Measurements from ENCODE around the gene LAD1.

DNA sequence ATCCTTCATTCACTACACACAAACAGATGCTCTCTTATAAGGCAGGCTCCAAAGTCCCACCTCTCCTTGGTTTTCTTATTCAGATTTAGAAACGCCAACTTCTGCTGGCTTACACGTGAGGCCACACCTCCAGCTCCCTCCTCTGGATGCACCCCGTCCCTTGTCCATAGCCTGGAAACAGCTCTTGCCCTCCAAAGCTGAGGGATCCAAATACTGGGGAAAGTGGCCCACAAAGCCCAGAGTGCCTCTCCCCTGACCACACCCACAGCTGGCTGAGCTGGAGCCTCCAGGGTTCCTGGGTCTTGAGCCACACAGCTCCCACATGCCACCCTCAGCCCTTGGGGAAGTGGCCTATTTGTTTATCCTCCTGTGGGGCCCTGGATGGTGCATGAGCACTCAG, 4.5 kb downstream of the LAD1 start:
- no peak for TF ChIP-seq CTBP1 (IDR thresholded peaks at IDR 0.05; ENCODE audit: borderline replicate concordance)
- TF ChIP-seq FOXA1 (IDR thresholded peaks at IDR 0.05) = no peak
- no peak for TF ChIP-seq SP1 (IDR thresholded peaks at IDR 0.05)

All from HEK293T (cell line).